HG03108 (cell line): Measurements from ENCODE around the gene SCGB1D2.

Experiments used
- ATAC-seq: cut with Tn5 transposase; IDR thresholded peaks from one replicate; pipeline ENCODE4 v1.9.1; 2021; ENCODE audit warnings: moderate library complexity; ENCODE audit not compliant: unreplicated experiment

Gene SCGB1D2

DNA sequence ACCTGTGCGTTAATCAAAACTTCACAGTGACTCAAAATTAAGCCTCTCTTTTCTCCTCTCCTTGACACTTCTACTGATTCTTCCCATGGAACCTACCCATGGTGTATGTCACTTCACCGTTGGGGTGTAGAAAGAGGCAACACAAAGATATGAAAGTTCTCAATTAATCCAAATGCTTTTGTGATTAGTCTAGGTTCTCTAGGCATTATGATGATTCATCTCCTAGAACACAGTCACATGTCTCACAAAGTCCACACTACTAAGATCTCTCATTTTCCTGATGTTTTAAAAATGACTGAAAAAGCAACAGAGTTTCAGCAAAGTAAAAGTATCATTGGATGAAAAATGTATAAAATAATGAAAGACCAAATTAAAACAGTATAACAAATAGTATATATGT is 14.2 kb downstream of the SCGB1D2 start:
- no peak for ATAC-seq

- no peak for ATAC-seq
These were observed 18.4 kb downstream of the SCGB1D2 start for GRCh38 chr11:62260261-62260953.

DNA sequence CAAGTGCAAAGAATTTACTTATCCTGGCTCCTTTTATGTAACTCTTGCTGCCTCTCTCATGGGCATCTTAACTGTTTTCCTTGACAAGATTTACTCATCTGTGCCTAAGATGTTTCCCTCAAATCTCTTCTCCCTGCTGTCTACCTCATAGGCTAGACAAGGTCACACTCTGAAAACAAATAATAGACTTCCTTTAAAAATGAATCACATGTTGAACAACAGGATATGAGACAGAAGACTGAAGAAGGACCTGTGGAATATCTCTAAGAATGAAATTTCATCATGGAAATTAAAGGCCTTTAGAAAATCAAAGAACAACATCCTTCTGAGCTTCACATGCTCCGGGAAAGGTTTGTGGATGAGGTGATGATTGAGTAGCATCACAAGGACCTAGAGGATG is 22.0 kb downstream of the SCGB1D2 start:
- no peak for ATAC-seq

DNA sequence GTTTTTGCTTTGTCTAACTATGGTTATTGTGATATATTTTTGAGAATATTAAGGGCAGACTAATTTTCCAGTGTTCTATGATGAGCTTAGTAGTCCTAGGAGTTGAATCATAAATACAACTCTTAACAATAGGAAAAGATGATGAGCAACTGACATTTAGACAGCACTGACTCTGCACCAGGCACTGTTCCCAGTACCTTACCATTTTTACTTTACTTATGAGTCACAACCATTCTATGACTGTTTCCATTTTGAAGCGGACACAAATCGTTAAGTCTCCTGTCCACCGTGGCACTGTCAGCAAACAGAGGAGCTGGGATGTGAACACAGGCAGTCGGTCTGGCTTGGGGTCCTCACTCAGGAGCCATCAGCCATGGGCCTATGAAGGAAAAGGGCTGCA is 24.5 kb downstream of the SCGB1D2 start:
- no peak for ATAC-seq

DNA sequence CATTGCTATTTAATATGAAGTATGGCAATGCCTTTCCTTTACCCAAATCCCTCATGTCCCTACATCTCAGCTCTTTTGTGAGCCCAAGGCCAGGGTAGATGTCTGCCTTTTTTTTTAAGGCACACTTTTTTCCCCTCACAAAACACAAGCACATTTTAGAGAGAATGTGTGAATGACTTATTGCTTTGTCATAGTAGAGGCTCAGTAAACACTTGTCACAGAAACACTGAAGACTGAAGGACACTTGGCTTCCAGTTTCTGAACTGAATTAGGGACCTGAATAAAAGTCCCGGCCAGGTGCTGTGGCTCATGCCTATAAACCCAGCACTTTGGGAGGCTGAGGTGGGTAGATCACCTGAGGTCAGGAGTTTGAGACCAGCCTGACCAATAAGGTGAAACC is 25.0 kb downstream of the SCGB1D2 start:
- no peak for ATAC-seq

GRCh38 chr11:62267576-62267975 is 25.5 kb downstream of the SCGB1D2 start:
- no peak for ATAC-seq

- no peak for ATAC-seq
These were observed 27.7 kb downstream of the SCGB1D2 start, which contains the start of gene SCGB2A2 for GRCh38 chr11:62269654-62270278. SCGB2A2 (plus strand) TSS chr11:62270158; CDS start chr11:62270217, 59 bp downstream.

DNA sequence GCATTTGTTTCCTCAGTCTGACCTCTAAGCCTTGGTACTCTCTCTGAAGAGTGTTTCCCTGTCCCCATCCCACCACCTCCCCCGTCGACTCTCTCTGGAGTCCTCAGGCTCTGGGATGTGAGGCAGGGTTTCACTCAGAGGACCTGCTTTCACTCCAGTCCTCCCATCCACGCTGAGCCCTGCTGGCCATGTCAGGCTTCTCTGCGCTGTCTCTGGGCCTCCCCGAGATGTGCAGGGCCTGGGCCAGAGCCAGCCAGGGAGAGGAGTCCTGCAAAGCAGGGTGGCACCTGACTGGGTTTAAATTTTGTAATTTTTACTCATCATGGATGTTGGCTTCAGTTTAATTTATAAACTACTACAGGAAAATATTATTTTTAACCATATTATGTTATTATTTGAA is 31.2 kb downstream of the SCGB1D2 start:
- ATAC-seq: no peak

GRCh38 chr11:62273789-62274275 is 31.8 kb downstream of the SCGB1D2 start:
- no peak for ATAC-seq

DNA sequence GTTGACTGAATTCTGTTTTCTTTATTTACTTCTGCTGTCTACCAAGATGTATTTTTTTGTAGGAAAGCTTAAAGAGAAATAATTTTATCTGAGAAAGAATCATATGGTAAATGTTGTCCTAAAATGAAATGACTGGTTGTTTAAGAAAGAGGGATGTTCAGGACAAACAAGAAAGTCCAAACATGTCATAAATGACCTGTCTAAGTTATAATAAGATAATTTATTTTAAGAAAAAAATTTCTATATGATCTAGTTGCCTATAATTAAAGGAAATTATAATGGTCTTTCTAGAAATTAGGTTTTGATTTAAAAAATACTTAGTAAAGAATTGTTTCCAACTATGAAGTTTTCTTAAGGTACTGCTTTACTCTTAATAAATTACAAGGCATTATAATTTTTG is 38.4 kb downstream of the SCGB1D2 start:
- no peak for ATAC-seq
